ENCODE results near the gene LONRF2.

DNA sequence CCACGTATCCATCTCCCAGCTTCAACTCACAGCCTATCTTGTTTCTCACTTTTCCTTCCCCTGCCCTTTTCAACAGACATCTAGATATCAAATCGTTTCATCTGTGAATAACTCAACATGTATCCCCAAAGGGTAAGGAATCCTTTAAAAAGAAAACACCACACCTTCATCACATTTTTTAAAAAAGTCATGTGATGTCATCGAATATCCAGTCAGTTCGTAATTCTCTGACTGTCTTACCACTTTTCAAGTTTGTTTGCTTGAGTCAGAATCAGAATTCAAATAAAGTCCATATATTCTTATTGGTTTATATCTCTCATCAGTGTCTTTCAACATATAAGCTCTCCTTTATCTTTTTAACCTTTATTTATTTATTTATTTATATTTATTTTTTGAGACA lies 5.4 kb upstream of the LONRF2 start:
- no peak for TF ChIP-seq POLR2AphosphoS5 (IDR thresholded peaks at IDR 0.05)
- TF ChIP-seq, protein P1, sequence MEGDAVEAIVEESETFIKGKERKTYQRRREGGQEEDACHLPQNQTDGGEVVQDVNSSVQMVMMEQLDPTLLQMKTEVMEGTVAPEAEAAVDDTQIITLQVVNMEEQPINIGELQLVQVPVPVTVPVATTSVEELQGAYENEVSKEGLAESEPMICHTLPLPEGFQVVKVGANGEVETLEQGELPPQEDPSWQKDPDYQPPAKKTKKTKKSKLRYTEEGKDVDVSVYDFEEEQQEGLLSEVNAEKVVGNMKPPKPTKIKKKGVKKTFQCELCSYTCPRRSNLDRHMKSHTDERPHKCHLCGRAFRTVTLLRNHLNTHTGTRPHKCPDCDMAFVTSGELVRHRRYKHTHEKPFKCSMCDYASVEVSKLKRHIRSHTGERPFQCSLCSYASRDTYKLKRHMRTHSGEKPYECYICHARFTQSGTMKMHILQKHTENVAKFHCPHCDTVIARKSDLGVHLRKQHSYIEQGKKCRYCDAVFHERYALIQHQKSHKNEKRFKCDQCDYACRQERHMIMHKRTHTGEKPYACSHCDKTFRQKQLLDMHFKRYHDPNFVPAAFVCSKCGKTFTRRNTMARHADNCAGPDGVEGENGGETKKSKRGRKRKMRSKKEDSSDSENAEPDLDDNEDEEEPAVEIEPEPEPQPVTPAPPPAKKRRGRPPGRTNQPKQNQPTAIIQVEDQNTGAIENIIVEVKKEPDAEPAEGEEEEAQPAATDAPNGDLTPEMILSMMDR (IDR thresholded peaks at IDR 0.05): no peak

All from breast epithelium (tissue), 3 donors.